IPS-18c (cell line): ENCODE measurements around the gene LRRC8B.
"Not testable (repeated sequence)": the region's sequence is repeated elsewhere in the genome, so short reads cannot be mapped to it uniquely, and the experiment has no call there.

Experiments used
- H3K4me3 ChIP-seq: 2 replicates; pipeline ENCODE4 v1.7.0; 2013; ENCODE audit warnings: low read depth, mild to moderate bottlenecking, low read length, moderate library complexity; ENCODE audit not compliant: insufficient read depth
- H3K9me3 ChIP-seq: one replicate; pipeline ENCODE4 v1.6.1; 2013; ENCODE audit warnings: mild to moderate bottlenecking, low read length, moderate library complexity; ENCODE audit not compliant: control insufficient read depth, insufficient read depth

LRRC8B gene

GRCh38 chr1:89608984-89609725 lies 84.5 kb downstream of the LRRC8B start:
- Histone ChIP-seq H3K9me3 (no peaks in the 10 kb centered on the region), H3K4me3 (no peak overlapping the region)

GRCh38 chr1:89609781-89610456 lies 85.3 kb downstream of the LRRC8B start:
- H3K4me3 ChIP-seq, result no peak overlapping the region
- no peaks in the 10 kb centered on the region for H3K9me3 ChIP-seq

GRCh38 chr1:89610457-89611011 lies 85.9 kb downstream of the LRRC8B start:
- H3K4me3 ChIP-seq, result no peak overlapping the region
- H3K9me3 ChIP-seq, result no peaks in the 10 kb centered on the region

- H3K9me3 ChIP-seq, result no peaks in the 10 kb centered on the region
- no peak overlapping the region for H3K4me3 ChIP-seq
These were observed 87.1 kb downstream of the LRRC8B start for GRCh38 chr1:89611721-89612120.

GRCh38 chr1:89613928-89614327 lies 89.3 kb downstream of the LRRC8B start:
- Histone ChIP-seq H3K9me3 (no peaks in the 10 kb centered on the region), H3K4me3 (no peak overlapping the region)

GRCh38 chr1:89615676-89616598 lies 91.3 kb downstream of the LRRC8B start:
- H3K4me3 ChIP-seq, result no peak overlapping the region
- H3K9me3 ChIP-seq, result no peaks in the 10 kb centered on the region

DNA sequence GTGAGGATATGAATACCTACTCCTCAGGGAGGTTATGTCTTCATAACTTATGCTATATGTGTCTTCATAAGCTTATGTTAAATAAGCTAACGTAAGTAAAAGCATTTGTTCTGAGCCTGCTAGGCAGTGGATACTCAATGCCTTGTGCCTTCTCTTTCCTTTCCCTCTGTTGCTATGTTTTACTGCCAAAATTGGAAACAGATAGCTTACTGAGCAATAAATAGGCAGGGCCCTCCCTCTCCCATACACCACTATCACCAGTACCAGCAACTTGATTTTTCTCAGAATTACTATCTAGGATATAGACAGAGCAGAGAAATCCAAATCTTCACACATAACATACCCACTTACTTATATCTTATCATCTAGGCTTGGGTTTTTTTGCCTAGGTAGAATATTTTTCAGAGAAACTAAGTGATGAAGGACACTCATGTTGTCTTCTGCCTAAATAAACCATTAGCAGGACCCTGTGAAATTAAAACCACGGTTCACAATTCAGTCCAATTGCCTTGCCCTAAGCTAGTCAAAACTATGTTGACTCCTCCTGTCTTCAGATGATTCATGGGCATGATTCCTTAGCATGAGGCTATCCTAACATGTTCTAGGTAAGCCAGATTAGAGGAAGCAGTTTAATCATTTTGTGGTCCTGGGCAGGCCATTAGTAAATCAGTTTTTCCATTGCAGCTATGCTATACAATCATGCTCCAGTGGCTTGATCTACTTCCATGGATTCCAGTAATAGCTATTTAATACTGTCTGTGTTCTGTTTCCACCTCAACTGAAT lies 92.4 kb downstream of the LRRC8B start:
- H3K9me3 ChIP-seq, result no peaks in the 10 kb centered on the region

DNA sequence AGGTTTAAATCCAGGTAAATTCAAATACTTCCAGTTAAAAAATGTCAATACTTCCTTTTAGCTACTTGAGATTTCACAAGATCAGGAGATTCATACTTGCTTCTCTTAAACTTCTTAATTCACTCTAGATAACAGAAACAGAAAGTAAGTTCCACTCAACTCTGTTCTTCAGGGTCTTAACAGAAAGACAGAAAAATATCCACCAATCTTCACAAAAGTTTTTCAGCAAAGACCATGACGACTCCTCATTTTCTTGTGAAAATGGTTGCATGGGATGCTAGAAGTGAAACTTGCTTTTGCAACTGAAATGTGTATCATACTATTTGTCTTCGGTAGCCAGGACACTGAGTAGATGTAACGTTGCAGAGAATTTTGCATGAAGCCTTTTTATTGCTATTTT lies 96.0 kb downstream of the LRRC8B start:
- Histone ChIP-seq H3K9me3 (no peaks in the 10 kb centered on the region), H3K4me3 (no peak overlapping the region)

More for the DNA sequence above, 92.4 kb downstream of the LRRC8B start:
- H3K4me3 ChIP-seq, result no peak overlapping the region

GRCh38 chr1:89622895-89623294 lies 98.3 kb downstream of the LRRC8B start:
- Histone ChIP-seq H3K4me3 (no peak overlapping the region), H3K9me3 (no peaks in the 10 kb centered on the region)

GRCh38 chr1:89624314-89624713 lies 99.7 kb downstream of the LRRC8B start:
- Histone ChIP-seq H3K4me3 (no peak overlapping the region), H3K9me3 (no peaks in the 10 kb centered on the region)

GRCh38 chr1:89624715-89625323 lies 100.2 kb downstream of the LRRC8B start:
- Histone ChIP-seq H3K9me3 (no peaks in the 10 kb centered on the region), H3K4me3 (no peak overlapping the region)

GRCh38 chr1:89627596-89627962 lies 103.0 kb downstream of the LRRC8B start:
- Histone ChIP-seq H3K4me3 (no peak overlapping the region), H3K9me3 (no peaks in the 10 kb centered on the region)

GRCh38 chr1:89629146-89629545 lies 104.5 kb downstream of the LRRC8B start:
- Histone ChIP-seq H3K9me3 (no peaks in the 10 kb centered on the region), H3K4me3 (no peak overlapping the region)

GRCh38 chr1:89629600-89629999 lies 105.0 kb downstream of the LRRC8B start:
- H3K4me3 ChIP-seq, H3K9me3 ChIP-seq: not testable (repeated sequence)

DNA sequence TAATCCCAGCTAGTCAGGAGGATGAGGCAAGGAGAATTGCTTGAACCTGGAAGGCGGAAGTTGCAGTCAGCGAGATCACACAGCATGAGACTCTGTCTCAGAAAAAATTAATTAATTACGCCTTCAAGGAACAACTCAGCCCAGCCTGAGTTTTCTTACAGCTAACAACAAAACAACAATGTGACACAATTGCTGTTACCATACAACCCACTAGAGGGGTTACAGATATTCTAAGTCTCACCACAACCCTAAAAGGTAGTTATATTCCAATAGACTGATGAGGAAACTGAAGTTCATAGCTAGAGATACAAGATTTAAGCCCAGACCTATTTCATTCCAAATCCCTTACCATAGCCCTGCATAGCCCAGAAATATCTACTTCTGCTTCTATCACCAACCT lies 105.4 kb downstream of the LRRC8B start:
- Histone ChIP-seq H3K9me3 (no peaks in the 10 kb centered on the region), H3K4me3 (no peak overlapping the region)

DNA sequence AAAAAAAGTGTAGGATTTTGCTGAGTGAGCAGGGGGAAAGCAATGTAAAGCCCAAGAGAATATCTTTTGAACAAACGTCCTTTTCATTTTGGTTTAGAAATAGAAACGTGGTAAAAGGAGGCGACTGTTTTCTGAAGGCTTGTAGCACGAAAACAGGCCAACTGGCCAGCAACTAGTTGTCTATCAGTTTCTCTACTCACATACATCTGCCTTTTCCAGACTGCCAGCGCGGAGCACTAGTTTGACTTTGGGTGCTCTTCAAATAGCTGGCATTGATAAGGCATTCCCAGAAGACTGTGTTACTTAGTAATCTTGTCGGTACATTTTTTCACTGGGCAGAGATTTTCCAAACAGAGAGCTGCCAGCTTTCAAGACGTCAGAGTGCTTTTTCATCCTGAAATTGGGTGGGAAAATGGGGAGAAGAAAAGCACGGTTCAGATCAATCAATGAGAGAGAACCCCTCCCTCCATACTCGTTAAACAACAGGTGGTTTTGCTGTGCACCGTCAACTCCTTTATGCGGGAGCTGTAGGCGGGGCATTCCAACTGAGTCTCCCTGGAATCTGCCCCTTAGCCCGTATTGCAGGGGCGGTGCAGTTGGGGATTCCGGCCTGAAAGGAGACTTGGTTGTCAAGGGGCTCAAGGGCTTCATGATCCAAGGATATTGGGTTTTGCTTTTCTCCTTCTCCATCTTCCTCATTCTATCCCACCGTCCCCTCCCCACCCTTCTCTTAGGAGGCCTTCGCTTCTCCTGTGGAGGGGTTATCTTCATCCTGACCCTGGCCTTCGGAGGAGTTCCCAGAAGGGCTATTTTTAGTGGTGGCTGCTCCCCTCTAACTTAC lies 107.4 kb downstream of the LRRC8B start:
- peak overlapping the region; percentile 71 for H3K4me3 ChIP-seq
- no peaks in the 10 kb centered on the region for H3K9me3 ChIP-seq
